SK-N-SH treated with all-trans-retinoic acid at 6 μM for 48 hours (cell line): ENCODE data around the gene NUCB2.
"Not testable (repeated sequence)": the region's sequence is repeated elsewhere in the genome, so short reads cannot be mapped to it uniquely, and the experiment has no call there.

Experiments
- ATAC-seq: fragments of 200-7000 bp; cut with Tn5 transposase; 3 replicates; pipeline ENCODE4 v1.9.1; 2020; ENCODE audit warnings: mild to moderate bottlenecking, moderate library complexity
- ARNTL ChIP-seq: fragments of 450-650 bp; formaldehyde crosslinking; IDR thresholded peaks from 2 replicates; pipeline ENCODE4 v1.5.0; 2020; ENCODE audit warnings: low read depth, mild to moderate bottlenecking, moderate library complexity, borderline replicate concordance
- BACH2 ChIP-seq: fragments of 250-450 bp; sonication (Bioruptor Pico); IDR thresholded peaks from 2 replicates; pipeline ENCODE4 v1.9.0; 2021; ENCODE audit warnings: mild to moderate bottlenecking, borderline replicate concordance
- CSDC2 ChIP-seq: fragments of 250-450 bp; sonication (Bioruptor Pico); IDR thresholded peaks from 2 replicates; pipeline ENCODE4 v1.5.0; 2020; ENCODE audit warnings: mild to moderate bottlenecking, moderate library complexity
- ESRRG ChIP-seq: fragments of 250-450 bp; sonication (Bioruptor Pico); IDR thresholded peaks from 2 replicates; pipeline ENCODE4 v1.6.1; 2021; ENCODE audit warnings: mild to moderate bottlenecking
- GLIS3 ChIP-seq: fragments of 250-450 bp; sonication (Bioruptor Pico); IDR thresholded peaks from 2 replicates; pipeline ENCODE4 v1.5.0; 2020; ENCODE audit warnings: mild to moderate bottlenecking, moderate library complexity
- ISL1 ChIP-seq: fragments of 250-450 bp; sonication (Bioruptor Pico); IDR thresholded peaks from 2 replicates; pipeline ENCODE4 v2.1.2; 2022; ENCODE audit warnings: mild to moderate bottlenecking, moderate library complexity
- OSR1 ChIP-seq: fragments of 250-450 bp; sonication (Bioruptor Pico); IDR thresholded peaks from 2 replicates; pipeline ENCODE4 v1.8.0; 2022; ENCODE audit warnings: moderate library complexity, mild to moderate bottlenecking, inconsistent platforms
- PPARA ChIP-seq: fragments of 250-450 bp; sonication (Bioruptor Pico); IDR thresholded peaks from 2 replicates; pipeline ENCODE4 v1.5.0; 2020; ENCODE audit warnings: mild to moderate bottlenecking, borderline replicate concordance
- RARB ChIP-seq: fragments of 250-450 bp; sonication (Bioruptor Pico); IDR thresholded peaks from 2 replicates; pipeline ENCODE4 v1.8.0; 2021; ENCODE audit warnings: mild to moderate bottlenecking, moderate library complexity
- SNAI2 ChIP-seq: fragments of 250-450 bp; sonication (Bioruptor Pico); IDR thresholded peaks from 2 replicates; pipeline ENCODE4 v1.5.0; 2020; ENCODE audit warnings: mild to moderate bottlenecking, moderate library complexity
- TCF4 ChIP-seq: fragments of 250-450 bp; sonication (Bioruptor Pico); IDR thresholded peaks from 2 replicates; pipeline ENCODE4 v1.8.0; 2021; ENCODE audit warnings: mild to moderate bottlenecking, moderate library complexity, borderline replicate concordance
- ZC3H10 ChIP-seq: fragments of 250-450 bp; sonication (Bioruptor Pico); IDR thresholded peaks from 2 replicates; pipeline ENCODE4 v1.5.1; 2021; ENCODE audit warnings: mild to moderate bottlenecking, moderate library complexity
- ZFP3 ChIP-seq: fragments of 250-450 bp; sonication (Bioruptor Pico); IDR thresholded peaks from 2 replicates; pipeline ENCODE4 v1.5.0; 2020; ENCODE audit warnings: mild to moderate bottlenecking, moderate library complexity
- ZNF70 ChIP-seq: fragments of 450-650 bp; formaldehyde crosslinking; IDR thresholded peaks from 2 replicates; pipeline ENCODE4 v1.5.0; 2020; ENCODE audit warnings: mild to moderate bottlenecking, moderate library complexity
- ZNF8 ChIP-seq: fragments of 450-650 bp; formaldehyde crosslinking; IDR thresholded peaks from 2 replicates; pipeline ENCODE4 v1.5.0; 2020; ENCODE audit warnings: mild to moderate bottlenecking, moderate library complexity
- TF ChIP-seq, protein P1 (sequence below): fragments of 250-450 bp; sonication (Bioruptor Pico); IDR thresholded peaks from 2 replicates; pipeline ENCODE4 v1.5.0; 2020; ENCODE audit warnings: mild to moderate bottlenecking, moderate library complexity
- TF ChIP-seq, protein P2 (sequence below): fragments of 250-450 bp; sonication (Bioruptor Pico); IDR thresholded peaks from 2 replicates; pipeline ENCODE4 v1.8.0; 2020; ENCODE audit warnings: mild to moderate bottlenecking, moderate library complexity, borderline replicate concordance
- TF ChIP-seq, protein P3 (sequence below): fragments of 250-450 bp; sonication (Bioruptor Pico); IDR thresholded peaks from 2 replicates; pipeline ENCODE4 v1.8.0; 2021; ENCODE audit warnings: low read depth, mild to moderate bottlenecking, moderate library complexity, borderline replicate concordance
- TF ChIP-seq, protein P4 (sequence below): fragments of 250-450 bp; sonication (Bioruptor Pico); IDR thresholded peaks from 2 replicates; pipeline ENCODE4 v1.5.1; 2020; ENCODE audit warnings: low read depth, mild to moderate bottlenecking, moderate library complexity
- TF ChIP-seq, protein P5 (sequence below): fragments of 250-450 bp; sonication (Bioruptor Pico); IDR thresholded peaks from 2 replicates; pipeline ENCODE4 v1.5.1; 2021; ENCODE audit warnings: mild to moderate bottlenecking, moderate library complexity

NUCB2 gene

DNA sequence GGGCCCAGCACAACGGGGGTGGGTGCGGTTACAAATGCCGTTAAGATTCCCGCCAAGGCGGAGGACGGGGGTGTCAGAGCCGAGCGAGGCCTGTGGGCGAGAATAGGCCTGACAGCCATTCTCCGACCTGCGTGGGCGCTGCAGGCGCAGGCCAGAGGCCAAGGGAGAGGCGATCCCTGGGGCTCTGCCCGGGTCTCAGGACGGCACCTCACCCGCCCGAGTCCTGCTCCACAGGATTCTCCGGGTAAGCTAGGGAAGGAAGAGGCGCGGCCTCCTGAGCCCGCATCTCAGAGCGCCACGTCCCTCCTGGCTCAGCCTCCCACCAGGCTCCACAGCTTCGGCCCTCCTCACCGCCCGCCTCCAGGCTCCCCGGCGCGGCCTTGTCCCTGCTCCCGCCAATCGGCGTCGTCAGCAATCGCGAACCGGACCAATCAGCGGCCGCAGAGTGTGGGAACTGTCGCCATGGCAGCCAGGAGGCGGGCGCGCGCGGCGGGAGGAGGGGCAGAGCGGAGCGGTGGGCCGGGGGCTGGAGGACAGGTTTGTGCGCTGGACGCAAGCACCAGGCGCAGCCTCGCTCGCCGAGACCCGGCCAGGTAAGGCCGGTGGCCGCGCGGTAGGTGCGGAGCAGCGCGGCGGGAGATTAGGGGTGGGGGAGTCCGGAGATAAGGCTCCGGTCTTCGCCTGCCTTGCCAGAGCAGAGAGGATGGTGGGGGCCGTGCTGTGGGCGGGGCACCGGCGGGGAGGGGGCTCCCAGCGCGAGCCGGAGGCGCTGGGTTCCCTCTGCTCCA, at the start of gene NUCB2:
TSS of gene NUCB2 (plus strand) at position 504 of the 788 bp plus-strand sequence. CDS start 18,585 bp downstream, outside the sequence.
- peak; percentile 98 for ATAC-seq
- TF ChIP-seq, protein P1, sequence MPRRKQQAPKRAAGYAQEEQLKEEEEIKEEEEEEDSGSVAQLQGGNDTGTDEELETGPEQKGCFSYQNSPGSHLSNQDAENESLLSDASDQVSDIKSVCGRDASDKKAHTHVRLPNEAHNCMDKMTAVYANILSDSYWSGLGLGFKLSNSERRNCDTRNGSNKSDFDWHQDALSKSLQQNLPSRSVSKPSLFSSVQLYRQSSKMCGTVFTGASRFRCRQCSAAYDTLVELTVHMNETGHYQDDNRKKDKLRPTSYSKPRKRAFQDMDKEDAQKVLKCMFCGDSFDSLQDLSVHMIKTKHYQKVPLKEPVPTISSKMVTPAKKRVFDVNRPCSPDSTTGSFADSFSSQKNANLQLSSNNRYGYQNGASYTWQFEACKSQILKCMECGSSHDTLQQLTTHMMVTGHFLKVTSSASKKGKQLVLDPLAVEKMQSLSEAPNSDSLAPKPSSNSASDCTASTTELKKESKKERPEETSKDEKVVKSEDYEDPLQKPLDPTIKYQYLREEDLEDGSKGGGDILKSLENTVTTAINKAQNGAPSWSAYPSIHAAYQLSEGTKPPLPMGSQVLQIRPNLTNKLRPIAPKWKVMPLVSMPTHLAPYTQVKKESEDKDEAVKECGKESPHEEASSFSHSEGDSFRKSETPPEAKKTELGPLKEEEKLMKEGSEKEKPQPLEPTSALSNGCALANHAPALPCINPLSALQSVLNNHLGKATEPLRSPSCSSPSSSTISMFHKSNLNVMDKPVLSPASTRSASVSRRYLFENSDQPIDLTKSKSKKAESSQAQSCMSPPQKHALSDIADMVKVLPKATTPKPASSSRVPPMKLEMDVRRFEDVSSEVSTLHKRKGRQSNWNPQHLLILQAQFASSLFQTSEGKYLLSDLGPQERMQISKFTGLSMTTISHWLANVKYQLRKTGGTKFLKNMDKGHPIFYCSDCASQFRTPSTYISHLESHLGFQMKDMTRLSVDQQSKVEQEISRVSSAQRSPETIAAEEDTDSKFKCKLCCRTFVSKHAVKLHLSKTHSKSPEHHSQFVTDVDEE (CRISPR knock-in tag) = 0 out of 2 replicates have a peak, but pooled peaks have one; percentile 49
- no peak for TF ChIP-seq ARNTL (CRISPR knock-in tag)
- TF ChIP-seq, protein P2, sequence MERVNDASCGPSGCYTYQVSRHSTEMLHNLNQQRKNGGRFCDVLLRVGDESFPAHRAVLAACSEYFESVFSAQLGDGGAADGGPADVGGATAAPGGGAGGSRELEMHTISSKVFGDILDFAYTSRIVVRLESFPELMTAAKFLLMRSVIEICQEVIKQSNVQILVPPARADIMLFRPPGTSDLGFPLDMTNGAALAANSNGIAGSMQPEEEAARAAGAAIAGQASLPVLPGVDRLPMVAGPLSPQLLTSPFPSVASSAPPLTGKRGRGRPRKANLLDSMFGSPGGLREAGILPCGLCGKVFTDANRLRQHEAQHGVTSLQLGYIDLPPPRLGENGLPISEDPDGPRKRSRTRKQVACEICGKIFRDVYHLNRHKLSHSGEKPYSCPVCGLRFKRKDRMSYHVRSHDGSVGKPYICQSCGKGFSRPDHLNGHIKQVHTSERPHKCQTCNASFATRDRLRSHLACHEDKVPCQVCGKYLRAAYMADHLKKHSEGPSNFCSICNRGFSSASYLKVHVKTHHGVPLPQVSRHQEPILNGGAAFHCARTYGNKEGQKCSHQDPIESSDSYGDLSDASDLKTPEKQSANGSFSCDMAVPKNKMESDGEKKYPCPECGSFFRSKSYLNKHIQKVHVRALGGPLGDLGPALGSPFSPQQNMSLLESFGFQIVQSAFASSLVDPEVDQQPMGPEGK (CRISPR knock-in tag) = peak; percentile 63; the same call in 1 of the 2 replicates
- TF ChIP-seq, all 23 proteins: peak for 2

DNA sequence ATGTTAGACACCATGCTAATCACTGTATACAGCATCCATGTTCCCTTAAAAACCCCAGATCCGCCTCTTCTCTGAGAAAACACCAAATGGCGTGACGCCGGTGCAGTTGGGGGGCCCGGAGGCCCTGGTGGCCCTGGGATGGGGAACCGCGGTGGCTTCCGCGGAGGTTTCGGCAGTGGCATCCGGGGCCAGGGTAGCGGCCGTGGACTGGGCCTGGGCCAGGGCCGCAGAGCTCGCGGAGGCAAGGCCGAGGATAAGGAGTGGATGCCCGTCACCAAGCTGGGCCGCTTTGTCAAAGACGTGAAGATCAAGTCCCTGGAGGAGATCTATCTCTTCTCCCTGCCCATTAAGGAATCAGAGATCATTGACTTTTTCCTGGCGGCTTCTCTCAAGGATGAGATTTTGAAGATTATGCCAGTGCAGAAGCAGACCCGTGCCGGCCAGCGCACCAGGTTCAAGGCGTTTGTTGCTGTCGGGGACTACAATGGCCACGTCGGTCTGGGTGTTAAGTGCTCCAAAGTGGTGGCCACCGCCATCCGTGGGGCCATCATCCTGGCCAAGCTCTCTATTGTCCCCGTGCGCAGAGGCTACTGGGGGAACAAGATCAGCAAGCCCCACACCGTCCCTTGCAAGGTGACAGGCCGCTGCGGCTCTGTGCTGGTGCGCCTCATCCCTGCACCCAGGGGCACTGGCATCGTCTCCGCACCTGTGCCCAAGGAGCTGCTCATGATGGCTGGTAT, 48.2 kb upstream of the NUCB2 start:
- not testable (repeated sequence) for ATAC-seq

DNA sequence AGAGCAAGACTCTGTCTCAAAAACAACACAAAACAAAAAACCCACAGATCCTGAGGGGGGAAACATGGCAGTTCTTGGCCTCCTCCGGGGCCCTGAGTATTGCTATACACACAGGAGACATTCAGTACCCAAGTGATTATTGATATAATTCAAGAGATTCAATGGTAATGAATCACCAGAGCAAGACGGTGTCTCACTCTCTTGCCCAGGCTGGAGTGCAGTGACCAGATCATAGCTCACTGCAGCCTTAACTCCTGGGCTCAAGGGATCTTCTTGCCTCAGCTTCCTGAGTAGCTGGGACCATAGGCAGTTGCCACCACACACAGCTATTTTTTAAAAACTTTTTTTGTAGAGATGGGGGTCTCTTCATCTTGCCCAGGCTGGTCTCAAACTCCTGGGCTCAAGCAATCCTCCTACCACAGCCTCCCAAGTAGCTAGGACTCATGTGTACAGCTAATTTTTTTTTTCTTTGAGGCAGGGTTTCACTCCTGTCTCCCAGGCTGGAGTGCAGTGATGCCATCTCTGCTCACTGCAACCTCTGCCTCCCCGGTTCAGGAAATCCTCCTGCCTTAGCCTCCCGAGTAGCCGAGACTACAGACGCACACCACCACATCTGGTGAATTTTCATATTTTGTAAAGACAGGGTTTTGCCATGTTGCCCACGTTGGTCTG, 46.9 kb upstream of the NUCB2 start:
- ATAC-seq = peak; percentile 28; the same call in 1 of the 3 replicates
- TF ChIP-seq BACH2 (CRISPR knock-in tag) (no peak), CSDC2 (no peak), SNAI2 (CRISPR knock-in tag) (no peak), ZC3H10 (CRISPR knock-in tag) (no peak), TCF4 (CRISPR knock-in tag) (no peak), GLIS3 (CRISPR knock-in tag) (no peak), RARB (CRISPR knock-in tag) (no peak), ARNTL (CRISPR knock-in tag) (no peak), ISL1 (CRISPR knock-in tag) (no peak), PPARA (CRISPR knock-in tag) (no peak), ZNF8 (CRISPR knock-in tag) (no peak), ESRRG (CRISPR knock-in tag) (no peak), ZFP3 (CRISPR knock-in tag) (no peak), ZNF70 (CRISPR knock-in tag) (no peak), OSR1 (CRISPR knock-in tag) (no peak)
- TF ChIP-seq, protein P3, sequence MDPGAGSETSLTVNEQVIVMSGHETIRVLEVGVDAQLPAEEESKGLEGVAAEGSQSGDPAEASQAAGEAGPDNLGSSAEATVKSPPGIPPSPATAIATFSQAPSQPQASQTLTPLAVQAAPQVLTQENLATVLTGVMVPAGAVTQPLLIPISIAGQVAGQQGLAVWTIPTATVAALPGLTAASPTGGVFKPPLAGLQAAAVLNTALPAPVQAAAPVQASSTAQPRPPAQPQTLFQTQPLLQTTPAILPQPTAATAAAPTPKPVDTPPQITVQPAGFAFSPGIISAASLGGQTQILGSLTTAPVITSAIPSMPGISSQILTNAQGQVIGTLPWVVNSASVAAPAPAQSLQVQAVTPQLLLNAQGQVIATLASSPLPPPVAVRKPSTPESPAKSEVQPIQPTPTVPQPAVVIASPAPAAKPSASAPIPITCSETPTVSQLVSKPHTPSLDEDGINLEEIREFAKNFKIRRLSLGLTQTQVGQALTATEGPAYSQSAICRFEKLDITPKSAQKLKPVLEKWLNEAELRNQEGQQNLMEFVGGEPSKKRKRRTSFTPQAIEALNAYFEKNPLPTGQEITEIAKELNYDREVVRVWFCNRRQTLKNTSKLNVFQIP (CRISPR knock-in tag) = no peak
- TF ChIP-seq, protein P4, sequence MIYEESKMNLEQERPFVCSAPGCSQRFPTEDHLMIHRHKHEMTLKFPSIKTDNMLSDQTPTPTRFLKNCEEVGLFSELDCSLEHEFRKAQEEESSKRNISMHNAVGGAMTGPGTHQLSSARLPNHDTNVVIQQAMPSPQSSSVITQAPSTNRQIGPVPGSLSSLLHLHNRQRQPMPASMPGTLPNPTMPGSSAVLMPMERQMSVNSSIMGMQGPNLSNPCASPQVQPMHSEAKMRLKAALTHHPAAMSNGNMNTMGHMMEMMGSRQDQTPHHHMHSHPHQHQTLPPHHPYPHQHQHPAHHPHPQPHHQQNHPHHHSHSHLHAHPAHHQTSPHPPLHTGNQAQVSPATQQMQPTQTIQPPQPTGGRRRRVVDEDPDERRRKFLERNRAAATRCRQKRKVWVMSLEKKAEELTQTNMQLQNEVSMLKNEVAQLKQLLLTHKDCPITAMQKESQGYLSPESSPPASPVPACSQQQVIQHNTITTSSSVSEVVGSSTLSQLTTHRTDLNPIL (CRISPR knock-in tag) = no peak
- TF ChIP-seq, protein P5, sequence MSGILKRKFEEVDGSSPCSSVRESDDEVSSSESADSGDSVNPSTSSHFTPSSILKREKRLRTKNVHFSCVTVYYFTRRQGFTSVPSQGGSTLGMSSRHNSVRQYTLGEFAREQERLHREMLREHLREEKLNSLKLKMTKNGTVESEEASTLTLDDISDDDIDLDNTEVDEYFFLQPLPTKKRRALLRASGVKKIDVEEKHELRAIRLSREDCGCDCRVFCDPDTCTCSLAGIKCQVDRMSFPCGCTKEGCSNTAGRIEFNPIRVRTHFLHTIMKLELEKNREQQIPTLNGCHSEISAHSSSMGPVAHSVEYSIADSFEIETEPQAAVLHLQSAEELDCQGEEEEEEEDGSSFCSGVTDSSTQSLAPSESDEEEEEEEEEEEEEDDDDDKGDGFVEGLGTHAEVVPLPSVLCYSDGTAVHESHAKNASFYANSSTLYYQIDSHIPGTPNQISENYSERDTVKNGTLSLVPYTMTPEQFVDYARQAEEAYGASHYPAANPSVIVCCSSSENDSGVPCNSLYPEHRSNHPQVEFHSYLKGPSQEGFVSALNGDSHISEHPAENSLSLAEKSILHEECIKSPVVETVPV = no peak
- TF ChIP-seq, protein P2 (CRISPR knock-in tag) = no peak
